Calu3 (cell line): ENCODE data around the gene LPGAT1. TPM values are rescaled to one million over a fixed set of nuclear protein-coding genes. Genes with fewer than 3 reads are reported as not detected.

Experiments used
- BruUV-seq: library from RNA; stranded (reverse); fragments of 400-500 nt; replicated peaks from 2 replicates; lab custom pipeline; 2021; lab: Mats Ljungman, UMichigan
- CTCF ChIA-PET: fragments of 300-600 bp; sonication (Branson Sonifier 250); formaldehyde crosslinking; loops from one replicate; lab custom pipeline; 2022; ENCODE audit warnings: antibody characterized with exemption; lab: Charles Lee
- DNase-seq: peaks from one replicate; pipeline ENCODE4 v3.0.0; 2022
- H3K27ac Mint-ChIP-seq: one replicate; pipeline ENCODE4 v1.8.0; 2022; ENCODE audit warnings: mixed read lengths; ENCODE audit not compliant: unreplicated experiment
- H3K27me3 Mint-ChIP-seq: one replicate; pipeline ENCODE4 v1.8.0; 2022; ENCODE audit warnings: mixed read lengths; ENCODE audit not compliant: unreplicated experiment
- H3K36me3 Mint-ChIP-seq: one replicate; pipeline ENCODE4 v1.8.0; 2022; ENCODE audit warnings: mild to moderate bottlenecking, moderate library complexity, mixed read lengths; ENCODE audit not compliant: insufficient read depth, unreplicated experiment
- H3K4me1 Mint-ChIP-seq: one replicate; pipeline ENCODE4 v1.8.0; 2022; ENCODE audit warnings: mild to moderate bottlenecking, low read depth, mixed read lengths; ENCODE audit not compliant: unreplicated experiment
- H3K4me3 Mint-ChIP-seq: one replicate; pipeline ENCODE4 v1.8.0; 2022; ENCODE audit warnings: mild to moderate bottlenecking, low read depth, moderate library complexity, mixed read lengths; ENCODE audit not compliant: unreplicated experiment
- H3K9me3 Mint-ChIP-seq: one replicate; pipeline ENCODE4 v1.8.0; 2022; ENCODE audit warnings: low read depth, mixed read lengths; ENCODE audit not compliant: unreplicated experiment
- intact Hi-C: fragments of 100-400 bp; cut with micrococcal nuclease; formaldehyde crosslinking; loops from one replicate; pipeline ENCODE4 v1.10.0; 2022; ENCODE audit not compliant: unreplicated experiment
- total RNA-seq: library from RNA; stranded (reverse); gene quantifications from 2 replicates; pipeline ENCODE4 v1.2.3, GENCODE V29; 2022
- TF ChIP-seq, protein P1 (sequence below): fragments of 200-600 bp; IDR thresholded peaks from one replicate; pipeline ENCODE4 v1.8.0; 2022; ENCODE audit warnings: antibody characterized with exemption; ENCODE audit not compliant: unreplicated experiment

LPGAT1 gene
- total RNA-seq, 1 experiment from 2014 or later: 67.7 TPM

DNA sequence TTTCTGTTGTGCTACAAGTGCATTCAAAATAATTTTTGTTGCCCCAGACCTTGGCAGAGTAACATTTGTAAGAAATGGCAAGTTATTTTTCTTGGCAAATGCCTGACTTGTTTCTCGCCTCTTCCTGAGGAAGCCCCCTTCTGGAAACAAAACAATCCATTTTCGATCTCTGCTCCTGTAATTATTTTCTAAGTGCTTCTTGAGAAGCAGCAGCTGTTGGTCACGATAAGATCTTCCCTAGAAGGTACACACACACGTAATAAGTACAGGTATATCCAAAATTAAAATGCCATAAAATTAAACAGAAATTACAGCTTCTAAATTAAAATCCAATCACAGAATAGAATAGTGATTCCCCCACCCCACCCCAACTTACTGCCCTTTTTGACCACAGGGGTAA, 47.3 kb downstream of the LPGAT1 start:
- BruUV-seq: no TSS peak
- no peak overlapping the region for H3K27ac Mint-ChIP-seq
- H3K4me3 Mint-ChIP-seq: no peak overlapping the region
- no peaks in the 10 kb centered on the region for H3K27me3 Mint-ChIP-seq
- peaks cover 11% of the 10 kb centered on the region for H3K4me1 Mint-ChIP-seq
- intact Hi-C loops: no loop called here
- CTCF ChIA-PET: no interaction called here
- H3K9me3 Mint-ChIP-seq: no peaks in the 10 kb centered on the region
- no peak for DNase-seq
- TF ChIP-seq, protein P1, sequence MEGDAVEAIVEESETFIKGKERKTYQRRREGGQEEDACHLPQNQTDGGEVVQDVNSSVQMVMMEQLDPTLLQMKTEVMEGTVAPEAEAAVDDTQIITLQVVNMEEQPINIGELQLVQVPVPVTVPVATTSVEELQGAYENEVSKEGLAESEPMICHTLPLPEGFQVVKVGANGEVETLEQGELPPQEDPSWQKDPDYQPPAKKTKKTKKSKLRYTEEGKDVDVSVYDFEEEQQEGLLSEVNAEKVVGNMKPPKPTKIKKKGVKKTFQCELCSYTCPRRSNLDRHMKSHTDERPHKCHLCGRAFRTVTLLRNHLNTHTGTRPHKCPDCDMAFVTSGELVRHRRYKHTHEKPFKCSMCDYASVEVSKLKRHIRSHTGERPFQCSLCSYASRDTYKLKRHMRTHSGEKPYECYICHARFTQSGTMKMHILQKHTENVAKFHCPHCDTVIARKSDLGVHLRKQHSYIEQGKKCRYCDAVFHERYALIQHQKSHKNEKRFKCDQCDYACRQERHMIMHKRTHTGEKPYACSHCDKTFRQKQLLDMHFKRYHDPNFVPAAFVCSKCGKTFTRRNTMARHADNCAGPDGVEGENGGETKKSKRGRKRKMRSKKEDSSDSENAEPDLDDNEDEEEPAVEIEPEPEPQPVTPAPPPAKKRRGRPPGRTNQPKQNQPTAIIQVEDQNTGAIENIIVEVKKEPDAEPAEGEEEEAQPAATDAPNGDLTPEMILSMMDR: no peak
- peaks cover 4% of the 10 kb centered on the region for H3K36me3 Mint-ChIP-seq

DNA sequence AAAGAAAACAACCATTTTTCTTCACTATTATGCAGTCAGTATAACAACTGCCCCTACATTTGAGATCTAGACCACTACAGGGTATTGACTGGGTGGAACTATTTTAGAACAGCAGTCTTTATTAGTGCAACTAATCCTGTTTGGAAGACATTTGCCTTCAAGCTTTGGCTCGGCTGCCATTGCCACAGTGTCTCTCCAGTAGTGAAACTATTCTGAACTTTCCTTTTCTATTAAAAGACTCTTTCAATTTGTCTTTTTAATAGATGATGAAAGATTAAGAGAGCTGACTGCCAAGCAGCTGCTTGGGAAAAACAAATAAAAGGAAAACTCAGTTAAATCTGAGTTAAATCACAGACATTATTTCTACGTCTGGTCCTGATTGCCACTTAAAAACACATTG, 49.3 kb downstream of the LPGAT1 start:
- H3K36me3 Mint-ChIP-seq: peaks cover 4% of the 10 kb centered on the region
- TF ChIP-seq, protein P1: no peak
- no peaks in the 10 kb centered on the region for H3K27me3 Mint-ChIP-seq
- intact Hi-C loops: no loop called here
- peaks cover 11% of the 10 kb centered on the region for H3K4me1 Mint-ChIP-seq
- no peaks in the 10 kb centered on the region for H3K9me3 Mint-ChIP-seq
- CTCF ChIA-PET: no interaction called here
- no peak overlapping the region for H3K27ac Mint-ChIP-seq
- DNase-seq: no peak
- H3K4me3 Mint-ChIP-seq: no peak overlapping the region
- BruUV-seq: no TSS peak

DNA sequence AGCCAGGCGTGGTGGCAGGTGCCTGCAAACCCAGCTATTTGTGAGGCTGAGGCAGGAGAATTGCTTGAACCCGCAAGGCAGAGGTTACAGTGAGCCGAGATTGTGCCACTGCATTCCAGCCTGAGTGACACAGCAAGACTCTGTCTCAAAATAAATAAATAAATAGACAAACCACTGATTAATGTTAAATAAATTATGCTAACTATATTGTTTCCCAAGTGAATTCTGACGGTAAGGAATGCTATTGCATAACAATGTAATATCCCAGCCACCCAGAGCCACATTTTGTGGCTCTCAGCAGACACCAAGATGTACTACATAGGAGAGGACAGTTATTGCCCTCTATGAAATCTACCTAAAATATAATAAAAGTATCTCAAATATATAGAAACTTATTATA, 55.4 kb downstream of the LPGAT1 start:
- Mint-ChIP-seq H3K27me3 (no peaks in the 10 kb centered on the region), H3K27ac (no peak overlapping the region), H3K36me3 (peaks cover 4% of the 10 kb centered on the region), H3K9me3 (no peaks in the 10 kb centered on the region), H3K4me1 (no peaks in the 10 kb centered on the region), H3K4me3 (no peak overlapping the region)
- intact Hi-C loops: no loop called here
- TF ChIP-seq, protein P1: no peak
- CTCF ChIA-PET: no interaction called here
- DNase-seq: no peak
- no TSS peak for BruUV-seq

GRCh38 chr1:211764701-211765100, 65.9 kb downstream of the LPGAT1 start:
- TF ChIP-seq, protein P1: no peak
- no TSS peak for BruUV-seq
- H3K27ac Mint-ChIP-seq: no peak overlapping the region
- H3K27me3 Mint-ChIP-seq: no peaks in the 10 kb centered on the region
- H3K4me3 Mint-ChIP-seq: no peak overlapping the region
- H3K4me1 Mint-ChIP-seq: no peaks in the 10 kb centered on the region
- no peaks in the 10 kb centered on the region for H3K36me3 Mint-ChIP-seq
- CTCF ChIA-PET: no interaction called here
- no peak for DNase-seq
- intact Hi-C loops: no loop called here
- H3K9me3 Mint-ChIP-seq: no peaks in the 10 kb centered on the region
